ENCODE measurements around the gene SCAMP3.
"Not testable (repeated sequence)": the region's sequence is repeated elsewhere in the genome, so short reads cannot be mapped to it uniquely, and the experiment has no call there.

Gene SCAMP3

DNA sequence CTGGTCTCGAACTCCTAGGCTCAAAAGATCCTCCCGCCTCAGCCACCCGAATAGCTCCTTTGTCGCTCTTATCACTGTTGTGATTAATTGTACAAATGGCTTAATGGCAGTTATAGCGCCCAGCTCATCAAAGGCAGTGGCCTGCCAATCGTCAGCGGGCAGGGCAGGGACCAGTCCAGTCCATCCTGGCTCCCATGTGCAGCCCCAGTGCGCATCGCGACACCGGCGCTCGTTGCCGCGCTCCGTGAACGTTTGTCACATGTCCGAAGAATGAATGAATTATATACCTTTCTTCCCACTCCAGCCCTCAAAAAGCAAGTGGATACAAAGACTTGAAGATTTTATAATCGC is 35.3 kb downstream of the SCAMP3 start:
- peak; percentile 58 to 72 (median 61) for DNase-seq

DNA sequence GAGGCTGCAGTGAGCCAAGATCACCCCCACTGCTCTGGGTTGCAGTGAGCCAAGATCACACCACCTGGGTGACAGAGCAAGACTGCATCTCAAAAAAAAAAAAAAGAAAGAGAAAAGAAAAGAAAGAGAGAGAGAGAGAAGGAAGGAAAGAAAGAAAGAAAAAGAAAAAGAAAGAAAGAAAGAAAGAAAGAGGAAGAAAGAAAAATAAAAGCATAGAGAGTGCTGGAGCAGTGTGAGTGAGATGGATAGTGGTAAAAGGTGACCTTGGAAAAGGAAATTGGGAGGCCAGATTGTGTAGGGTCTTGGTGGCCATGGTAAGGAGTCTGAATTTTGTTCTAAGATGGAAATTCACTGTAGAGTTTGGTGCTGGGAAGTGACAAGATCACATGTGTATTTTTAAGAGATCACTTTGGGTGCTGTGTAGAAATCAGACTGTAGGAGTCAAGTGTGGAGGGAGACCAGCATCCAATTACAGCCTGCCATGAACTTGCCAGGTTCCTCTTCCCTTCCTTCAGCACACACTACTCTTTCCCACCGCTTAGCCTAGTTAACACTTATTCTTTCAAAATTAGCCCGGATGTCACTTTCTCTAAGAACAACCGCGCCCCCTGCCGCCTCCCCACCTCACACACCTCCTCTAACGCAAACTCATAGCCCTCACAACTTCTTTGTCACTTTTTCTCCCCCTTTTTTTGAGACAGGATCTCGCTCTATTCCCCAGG is 35.8 kb downstream of the SCAMP3 start:
- DNase-seq, result peak; percentile 81 to 86 (median 83)

DNA sequence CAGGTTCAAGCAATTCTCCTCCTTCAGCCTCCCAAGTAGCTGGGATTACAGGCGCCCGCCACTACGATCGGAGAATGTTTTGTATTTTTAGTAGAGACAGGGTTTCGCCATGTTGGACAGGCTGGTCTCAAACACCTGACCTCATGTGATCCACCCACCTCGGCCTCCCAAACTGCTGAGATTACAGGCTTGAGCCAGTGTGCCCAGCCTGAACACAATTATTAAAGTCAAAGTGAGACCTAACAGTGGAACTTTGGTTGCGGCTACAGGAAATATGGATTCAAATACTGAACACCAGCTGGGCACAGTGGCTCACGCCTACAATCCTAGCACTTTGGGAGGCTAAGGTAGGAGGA is 36.8 kb downstream of the SCAMP3 start:
- DNase-seq, result not testable (repeated sequence)

DNA sequence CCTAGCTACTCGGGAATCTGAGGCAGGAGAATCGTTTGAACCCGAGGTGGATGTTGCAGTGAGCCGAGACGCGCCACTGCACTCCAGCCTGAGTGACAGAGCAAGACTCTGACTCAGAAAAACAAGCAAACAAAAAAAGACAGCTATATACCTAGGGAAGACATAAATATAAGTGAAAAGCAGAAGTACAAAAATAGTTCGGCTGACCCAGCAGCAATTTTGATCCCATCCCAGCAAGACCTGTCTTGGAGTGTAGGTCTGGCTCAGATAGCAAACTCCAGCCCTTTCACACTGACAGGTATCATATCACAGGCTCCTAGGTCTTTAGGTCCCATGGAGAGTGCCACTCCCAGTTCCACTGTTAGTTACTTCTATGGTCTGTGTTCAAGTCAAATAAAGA is 39.1 kb downstream of the SCAMP3 start:
- peak in 2 of 3 donors; percentile 44 for DNase-seq

DNA sequence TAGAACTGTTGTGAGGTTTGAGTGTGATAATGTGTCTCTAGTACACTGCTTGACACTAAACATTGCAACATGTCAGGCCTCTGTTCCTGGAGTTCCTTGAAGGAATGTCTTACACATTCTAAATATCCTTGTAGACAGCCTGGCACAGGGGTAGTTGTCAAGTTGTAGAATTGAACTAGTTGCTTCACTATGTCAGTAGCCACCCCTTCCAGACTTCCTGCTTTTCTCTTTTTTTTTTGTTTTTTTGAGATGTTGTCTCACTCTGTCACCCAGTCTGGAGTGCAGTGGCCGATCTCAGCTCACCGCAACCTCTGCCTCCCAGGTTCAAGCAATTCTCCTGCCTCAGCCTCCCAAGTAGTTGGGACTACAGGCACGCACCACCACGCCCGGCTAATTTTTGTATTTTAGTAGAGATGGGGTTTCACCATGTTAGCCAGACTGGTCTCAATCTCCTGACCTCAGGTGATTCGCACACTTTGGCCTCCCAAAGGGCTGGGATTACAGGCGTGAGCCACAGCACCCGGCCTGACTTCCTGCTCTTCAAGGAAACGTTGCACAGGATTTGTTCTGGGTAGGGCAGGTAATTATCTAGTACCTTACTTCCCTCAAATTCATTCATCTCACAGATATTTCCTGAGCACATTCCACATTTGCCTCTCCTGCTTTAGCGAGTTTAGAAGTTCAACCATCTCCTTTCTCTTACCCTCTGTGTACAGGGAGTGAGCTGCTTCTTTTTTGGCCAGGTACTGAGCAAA is 41.8 kb downstream of the SCAMP3 start:
- DNase-seq, result peak in 1 of 3 donors; percentile 41

DNA sequence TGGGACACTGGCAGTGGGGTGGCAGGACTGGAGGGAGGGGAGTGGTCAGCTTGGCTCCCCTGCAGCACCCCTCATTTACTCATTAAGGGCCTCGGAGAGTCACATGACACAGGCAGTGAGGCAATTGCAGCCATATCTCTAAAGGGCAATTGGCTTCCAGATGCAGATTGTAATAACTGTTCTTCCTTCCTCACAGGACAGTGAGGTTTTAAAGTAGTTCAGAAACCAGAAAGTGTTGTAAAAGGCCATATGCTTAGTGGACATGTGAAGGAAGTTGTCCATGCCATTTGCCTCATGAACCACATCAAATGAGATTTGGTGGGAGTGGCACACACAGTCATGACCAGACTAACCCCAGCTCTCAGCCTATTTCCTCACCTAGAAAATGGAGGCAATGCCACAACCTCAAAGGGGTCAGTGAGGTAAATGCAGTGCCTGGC is 42.5 kb downstream of the SCAMP3 start:
- peak in 1 of 3 donors; percentile 38 for DNase-seq

DNA sequence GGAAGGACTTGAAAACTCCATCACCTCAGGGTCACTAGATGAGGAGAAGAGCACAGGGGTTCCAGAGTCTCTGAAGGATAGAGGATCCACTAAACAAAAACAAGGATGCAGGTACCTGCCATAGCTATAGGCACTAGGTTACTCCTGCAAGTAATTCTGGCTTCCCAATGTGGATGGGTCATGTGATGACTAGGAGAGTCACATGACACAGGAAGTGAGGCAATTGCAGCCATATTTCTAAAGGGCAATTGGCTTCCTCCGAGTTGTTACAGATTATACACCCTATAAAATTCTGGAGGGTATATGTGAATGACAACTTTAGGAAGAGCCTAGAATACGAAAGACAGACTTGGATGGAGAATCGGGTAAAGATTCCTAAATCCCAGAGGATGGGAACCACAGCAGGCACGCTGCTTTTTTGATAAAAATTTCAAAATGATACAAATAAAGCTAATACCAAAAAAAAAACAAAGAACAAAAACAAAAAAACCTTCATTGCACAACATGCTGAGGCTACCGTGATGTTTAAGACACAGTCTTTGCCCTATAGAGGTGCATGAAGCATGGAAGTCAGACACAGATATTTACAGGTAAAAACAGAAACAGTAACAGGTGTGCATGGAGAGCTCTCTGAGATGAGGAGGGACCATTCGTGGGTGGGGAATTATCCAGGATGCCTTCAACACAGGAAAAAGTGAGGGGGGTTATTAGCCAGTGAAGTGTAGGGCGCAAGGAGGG is 43.1 kb downstream of the SCAMP3 start:
- peak; percentile 55 to 69 (median 68) for DNase-seq

DNA sequence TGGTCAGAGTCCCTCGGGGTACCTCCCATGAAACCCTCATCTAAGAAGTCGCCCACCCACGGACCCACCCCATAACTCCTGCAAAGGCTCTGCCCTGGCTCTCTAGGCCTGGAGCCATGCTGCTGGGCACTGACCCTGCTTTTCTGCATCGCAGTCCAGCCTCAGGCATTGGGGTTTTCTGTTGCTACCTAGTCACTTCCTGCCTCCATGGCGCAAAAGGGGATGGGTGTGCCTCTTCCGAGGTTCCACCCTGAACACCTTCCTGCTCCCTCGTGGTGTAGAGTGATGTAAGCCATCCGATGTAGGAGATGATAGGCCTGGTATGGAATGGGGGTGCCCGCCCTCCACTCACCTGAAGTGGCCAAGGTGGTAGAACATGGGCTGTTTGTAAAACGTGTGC is 47.5 kb downstream of the SCAMP3 start:
- not testable (repeated sequence) for DNase-seq

DNA sequence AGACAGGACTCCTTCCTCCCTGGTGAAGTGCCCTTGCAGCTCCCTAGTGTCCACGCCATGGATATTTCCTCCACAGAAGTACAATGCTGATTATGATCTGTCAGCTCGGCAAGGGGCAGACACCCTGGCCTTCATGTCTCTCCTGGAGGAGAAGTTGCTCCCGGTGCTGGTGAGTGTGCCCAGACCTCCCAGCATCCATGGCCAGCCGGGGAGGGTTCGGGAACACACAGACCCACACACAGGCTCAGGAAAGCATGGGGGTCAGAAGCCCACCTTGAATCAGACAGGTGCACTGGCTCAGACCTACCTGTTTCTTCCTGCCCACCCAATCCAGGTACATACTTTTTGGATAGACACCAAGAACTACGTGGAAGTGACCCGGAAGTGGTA is 50.1 kb downstream of the SCAMP3 start:
- not testable (repeated sequence) for DNase-seq

DNA sequence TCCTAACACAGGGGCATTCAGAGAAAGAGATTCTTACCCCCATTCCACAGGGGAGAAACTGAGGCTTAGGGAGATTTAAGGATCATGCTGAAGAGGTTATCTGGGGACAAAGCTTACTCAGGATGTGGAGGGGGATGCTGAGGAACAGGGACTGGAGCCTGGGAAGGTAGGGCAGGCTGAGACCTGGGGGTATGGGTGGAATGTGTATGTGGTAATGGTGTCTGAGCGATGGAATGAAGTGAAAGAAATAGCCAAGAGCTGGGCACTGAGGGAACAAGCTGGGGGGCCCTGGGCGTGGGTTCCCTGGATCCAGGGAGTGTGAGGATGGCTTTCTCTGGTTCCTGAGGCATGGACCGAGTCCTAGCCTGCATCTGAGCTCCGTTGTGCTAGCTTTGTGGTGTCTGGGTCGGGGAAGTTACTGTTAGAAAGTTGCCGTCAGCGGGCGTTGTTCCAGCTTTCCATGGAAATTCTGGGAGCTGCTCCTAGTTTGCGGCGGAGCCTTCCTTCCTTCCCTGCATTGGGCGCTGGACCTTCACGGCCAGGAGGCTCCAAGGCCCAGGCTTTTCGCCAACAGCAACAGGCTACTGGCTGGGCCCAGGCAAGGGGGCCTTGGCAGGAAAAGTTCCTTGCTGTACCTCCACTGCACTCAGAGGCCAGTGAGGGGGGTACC is 50.6 kb downstream of the SCAMP3 start:
- DNase-seq, result not testable (repeated sequence)

DNA sequence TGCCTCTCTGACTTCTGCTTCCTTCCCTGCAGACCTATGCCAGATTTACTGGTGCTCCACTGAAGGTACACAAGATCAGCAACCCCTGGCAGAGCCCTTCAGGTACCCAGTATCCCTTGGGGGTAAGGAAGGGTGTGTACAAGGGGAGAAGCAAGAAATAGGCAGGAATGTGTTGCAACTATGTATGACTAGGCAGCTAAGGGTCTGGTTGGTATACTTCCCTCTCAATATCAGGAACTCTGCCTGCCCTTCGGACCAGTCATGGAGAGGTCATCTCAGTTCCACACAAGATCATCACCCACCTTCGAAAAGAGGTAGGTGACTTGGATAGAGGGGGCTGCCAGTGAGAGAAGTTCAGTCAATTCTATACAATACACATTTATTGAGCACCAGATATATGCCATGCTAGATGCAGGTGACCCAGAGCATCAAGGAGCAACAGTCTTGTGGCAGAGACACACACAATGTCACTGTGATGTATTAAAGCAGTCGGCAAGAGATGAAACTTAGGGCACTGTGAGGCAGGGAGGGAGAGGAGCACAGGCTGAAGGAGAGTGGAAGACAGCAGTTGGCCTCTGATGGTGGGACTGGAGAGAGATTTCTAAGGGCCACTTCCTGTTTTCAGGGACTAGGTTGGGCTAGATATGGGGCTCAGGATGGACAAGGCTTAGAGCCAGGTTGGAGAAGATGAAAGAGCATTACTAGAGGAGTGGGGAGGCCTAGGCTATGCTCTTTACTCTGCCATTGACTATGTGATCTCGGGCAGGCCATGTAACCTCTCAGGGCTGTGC is 51.7 kb downstream of the SCAMP3 start:
- DNase-seq, result peak; percentile 65 to 76 (median 71)

DNA sequence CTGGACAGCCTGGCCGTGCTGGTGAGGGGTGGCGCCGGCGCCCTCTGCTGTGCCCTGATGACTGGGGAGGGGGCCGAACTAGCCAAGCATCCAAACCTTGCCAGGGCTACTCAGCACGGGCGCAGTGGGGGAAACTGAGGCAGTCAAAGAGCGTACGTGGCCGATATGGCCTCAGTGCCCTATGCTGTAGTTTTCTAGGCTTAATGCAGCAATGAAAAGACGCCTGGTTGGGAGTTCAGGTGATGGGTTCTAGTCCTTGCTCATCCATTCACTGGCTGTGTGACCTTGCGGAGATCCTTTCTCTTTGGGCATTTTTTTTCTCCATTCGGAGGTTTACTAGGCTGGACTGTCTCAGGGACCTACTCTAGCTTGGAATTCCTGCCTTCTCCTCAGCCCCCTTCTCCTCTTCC is 52.8 kb downstream of the SCAMP3 start:
- DNase-seq, result no peak

DNA sequence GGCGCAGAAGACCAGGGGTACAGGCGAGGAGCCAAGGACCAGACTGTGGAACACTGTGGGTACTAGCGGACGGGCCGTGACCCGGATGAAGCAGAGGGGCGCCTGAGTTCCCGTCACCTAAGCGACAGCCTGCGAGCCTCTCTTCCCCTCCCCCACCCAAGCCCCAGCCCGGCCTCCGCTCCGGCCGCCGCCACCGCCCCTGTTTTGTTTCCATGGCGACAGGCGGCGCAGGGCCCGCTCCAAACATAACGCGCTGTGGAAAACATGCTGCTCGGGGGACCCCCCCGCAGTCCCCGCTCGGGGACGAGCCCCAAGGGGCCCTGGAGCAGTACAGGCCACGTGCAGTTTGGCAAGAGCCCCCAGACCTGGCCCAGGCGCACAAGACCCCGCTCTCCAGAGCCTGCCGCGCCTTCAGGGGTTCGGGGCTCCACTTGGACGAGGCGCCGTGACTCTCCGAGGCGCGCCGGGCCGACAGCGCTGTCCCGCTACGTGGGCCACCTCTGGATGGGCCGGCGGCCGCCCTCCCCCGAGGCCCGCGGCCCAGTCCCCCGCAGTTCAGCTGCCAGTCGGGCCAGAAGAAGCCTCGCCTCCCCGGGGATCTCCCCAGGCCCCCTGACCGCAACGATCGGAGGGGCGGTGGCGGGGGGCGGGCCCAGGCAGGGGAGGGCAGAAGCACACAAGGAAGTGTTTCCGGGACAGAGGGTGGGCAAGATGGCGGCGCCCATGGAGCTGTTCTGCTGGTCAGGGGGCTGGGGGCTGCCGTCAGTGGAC is 53.4 kb downstream of the SCAMP3 start, which contains the start of gene MTX1:
TSS of gene MTX1 (plus strand) at position 155 of the 771 bp plus-strand sequence. CDS start at position 265, 110 bp downstream.
- DNase-seq, result peak; percentile 83 to 94 (median 86)

DNA sequence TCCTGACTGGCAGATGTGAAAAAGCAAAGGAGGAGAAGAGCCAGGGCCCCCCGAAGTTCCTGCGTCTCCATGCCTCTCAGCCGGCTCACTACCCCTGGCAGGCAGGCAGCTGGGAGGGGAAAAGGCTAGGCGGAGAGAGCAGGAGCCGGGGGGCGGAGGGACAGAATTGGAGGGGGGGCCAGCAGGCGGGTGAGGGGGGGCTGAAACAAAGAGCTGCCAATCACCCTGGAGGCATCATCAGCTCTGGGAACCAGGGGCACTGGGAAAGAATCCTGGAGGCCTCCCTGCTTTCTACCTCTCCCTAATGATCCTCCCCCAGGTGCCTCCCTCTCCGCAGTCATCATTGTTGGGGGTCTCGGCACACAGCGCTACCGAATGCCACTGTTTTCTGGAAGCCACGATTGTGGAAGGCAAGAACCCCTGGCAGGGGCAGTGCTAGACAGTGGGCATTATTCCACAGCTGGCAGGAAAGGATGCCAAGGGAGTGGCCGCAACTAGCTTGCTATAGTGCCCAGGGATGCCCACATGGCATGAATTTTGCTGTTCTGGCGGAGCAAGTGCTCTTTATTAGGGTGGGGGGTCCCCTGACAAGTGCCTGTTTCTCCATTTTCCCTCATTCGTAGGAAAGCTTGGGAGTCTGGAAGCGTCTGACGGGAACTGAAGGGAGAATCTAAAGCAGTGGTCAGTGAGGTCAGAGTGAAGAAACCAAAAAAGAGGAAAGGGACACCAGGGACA is 54.2 kb downstream of the SCAMP3 start, which contains the start of gene THBS3:
TSS of gene THBS3 (minus strand) at position 92 of the 735 bp plus-strand sequence. CDS start at position 71, 21 bp downstream.
- DNase-seq, result peak in 2 of 3 donors; percentile 70 to 81

DNA sequence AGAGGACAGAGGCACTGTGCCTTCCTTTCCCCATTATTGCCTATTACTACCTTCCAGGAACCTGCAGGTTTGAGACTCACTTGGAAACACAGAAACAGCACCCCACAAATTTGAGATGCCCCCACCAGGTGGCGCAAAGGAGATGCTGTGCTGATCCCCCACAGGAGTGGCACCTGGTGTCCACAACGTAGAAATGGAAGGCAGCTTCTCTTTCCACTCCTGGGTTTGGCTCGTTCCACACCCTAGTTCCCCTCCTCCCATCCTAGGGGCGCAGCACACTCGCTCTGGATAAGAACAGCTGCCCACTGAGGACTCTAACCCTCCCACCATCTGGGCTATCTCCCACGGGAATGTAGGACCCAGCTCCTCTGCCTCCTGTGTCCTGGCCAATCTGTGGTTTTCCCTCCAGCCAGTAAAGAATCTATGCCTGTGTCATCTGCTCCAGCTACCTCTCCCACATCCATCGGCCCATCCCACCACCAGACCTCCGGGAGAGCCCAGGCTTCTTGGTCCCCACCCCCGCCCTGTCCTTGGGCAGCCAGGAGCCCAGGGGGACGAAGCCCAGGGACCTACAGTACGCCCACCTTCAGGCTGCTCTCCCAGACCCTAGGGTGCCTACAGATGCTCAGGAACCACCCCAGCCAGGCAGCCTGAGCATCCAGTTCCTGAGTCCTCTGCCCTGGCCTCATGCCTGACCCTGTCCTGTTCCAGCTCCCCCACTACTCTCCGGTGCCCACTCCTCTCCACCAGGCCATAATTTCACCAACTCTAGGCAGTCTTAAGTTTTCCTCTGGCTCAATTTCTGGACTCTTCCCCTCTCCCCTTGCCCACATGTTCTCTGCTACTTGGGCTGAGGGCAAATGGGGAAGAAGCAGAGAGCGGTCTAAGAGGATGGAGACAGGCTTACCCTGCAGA is 55.0 kb downstream of the SCAMP3 start:
- DNase-seq, result peak; percentile 77 to 86 (median 78)

All from suppressor macrophage treated with lipopolysaccharide for 1 hour (primary cell).